Fibroblast of skin of left biceps (primary cell): ENCODE data around the gene WWC2.
A peak's percentile ranks its signal among the peaks of the same experiment; 100 is the strongest.

Source experiments
- DNase-seq, 2 experiments: peaks; one replicate each; pipeline ENCODE4 v3.0.0-alpha.2; 2013; ENCODE audit warnings: low read depth in 2 of 2

WWC2 gene

GRCh38 chr4:183352546-183352945, 253.5 kb downstream of the WWC2 start:
- DNase-seq = no peak

GRCh38 chr4:183353557-183353956, 254.5 kb downstream of the WWC2 start:
- DNase-seq = no peak

- DNase-seq = no peak
Observed at GRCh38 chr4:183354219-183354618, 255.2 kb downstream of the WWC2 start.

- peak in 1 of 2 experiments; percentile 44 for DNase-seq
Observed at GRCh38 chr4:183355405-183355804, 256.3 kb downstream of the WWC2 start.

GRCh38 chr4:183356173-183356830, 257.2 kb downstream of the WWC2 start:
- DNase-seq = no peak

GRCh38 chr4:183356931-183357675, 258.0 kb downstream of the WWC2 start:
- no peak for DNase-seq

- no peak for DNase-seq
Observed at GRCh38 chr4:183358215-183358755, 259.2 kb downstream of the WWC2 start.

GRCh38 chr4:183360161-183360919, 261.3 kb downstream of the WWC2 start:
- DNase-seq = no peak

GRCh38 chr4:183362036-183362435, 263.0 kb downstream of the WWC2 start:
- no peak for DNase-seq

GRCh38 chr4:183362916-183363542, 264.0 kb downstream of the WWC2 start:
- no peak for DNase-seq

GRCh38 chr4:183364025-183364424, 265.0 kb downstream of the WWC2 start:
- no peak for DNase-seq

- no peak for DNase-seq
Observed at GRCh38 chr4:183366206-183366835, 267.3 kb downstream of the WWC2 start.

- no peak for DNase-seq
Observed at GRCh38 chr4:183369073-183369472, 270.0 kb downstream of the WWC2 start.
